ENCODE measurements around the gene IL23A. TPM values are rescaled to one million over a fixed set of nuclear protein-coding genes. Genes with fewer than 3 reads are reported as not detected.

IL23A gene
- polyA plus RNA-seq, 1 of the 3 experiments (the other 2 are of a cell fraction): 0.46 TPM

DNA sequence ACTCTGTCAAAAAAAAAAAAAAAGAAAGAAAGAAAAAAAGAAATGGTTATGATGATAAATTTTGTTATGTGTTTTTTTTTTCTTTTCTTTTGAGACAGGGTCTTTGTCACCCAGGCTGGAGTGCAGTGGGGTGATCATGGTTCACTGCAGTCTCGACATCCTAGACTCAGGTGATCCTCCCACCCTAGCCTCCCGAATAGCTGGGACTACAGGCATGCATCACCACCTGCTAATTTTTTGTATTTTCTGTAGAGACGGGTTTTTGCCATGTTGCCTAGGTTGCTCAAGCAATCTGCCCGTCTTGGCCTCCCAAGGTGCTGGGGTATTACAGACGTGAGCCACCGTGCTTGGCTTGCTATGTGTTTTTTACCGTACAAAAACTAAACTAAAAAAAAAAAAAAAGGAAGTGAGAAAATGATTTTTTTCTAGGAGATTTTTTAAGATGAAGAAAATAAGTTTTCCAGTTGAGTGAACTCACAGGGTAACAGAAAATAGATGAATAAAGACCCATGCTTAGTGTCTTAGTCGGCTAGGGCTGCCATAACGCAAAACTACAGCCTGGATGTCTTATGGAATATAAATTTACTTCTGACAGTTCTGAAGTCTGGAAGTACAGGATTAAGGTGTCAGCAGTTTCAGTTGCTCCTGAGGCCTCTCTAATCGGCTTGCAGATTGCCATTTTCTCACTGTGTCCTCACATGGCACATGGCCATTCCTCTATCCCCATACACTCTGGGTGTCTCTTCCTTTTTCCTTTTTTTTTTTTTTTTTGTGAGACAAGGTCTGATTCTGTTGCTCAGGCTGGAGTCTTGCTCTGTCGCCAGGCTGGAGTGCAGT is 37.1 kb downstream of the IL23A start:
- Histone ChIP-seq H2AFZ (ENCODE audit: low read depth) (no peak overlapping the region), H3K4me3 (ENCODE audit: low read depth in 2 of 2, low read length in 1 of 2) (no peak overlapping the region), H3K27me3 (ENCODE audit: insufficient read depth) (no peaks in the 10 kb centered on the region), H3K79me2 (ENCODE audit: insufficient read depth) (no peaks in the 10 kb centered on the region), H3K36me3 (replicated peaks in 1 of 2; ENCODE audit: control insufficient read depth in 1 of 2, insufficient read depth in 2 of 2, low read length in 1 of 2) (no peaks in the 10 kb centered on the region), H3K27ac (ENCODE audit: low read depth in 2 of 2, low read length in 1 of 2) (no peak overlapping the region), H3K4me1 (ENCODE audit: control insufficient read depth in 1 of 2, insufficient read depth in 2 of 2, low read depth in 1 of 2, low read length in 1 of 2) (no peaks in the 10 kb centered on the region), H3K4me2 (no peak overlapping the region), H3K9me2 (no peaks in the 10 kb centered on the region), H3K9ac (no peak overlapping the region), H3K9me3 (peaks cover 8% of the 10 kb centered on the region; the same call in 1 of the 2 replicates), H3F3A (replicated peaks; ENCODE audit: insufficient read depth) (no peaks in the 10 kb centered on the region), H4K20me1 (ENCODE audit: insufficient read depth) (no peaks in the 10 kb centered on the region)
- CTCF ChIA-PET: no interaction called here
- WGBS (ENCODE audit: low lambda C conversion rate): 60% methylated on average over 11 of the region's 11 CpGs
- DNase-seq: no peak
- TF ChIP-seq EP300 (IDR thresholded peaks at IDR 0.05; ENCODE audit: borderline replicate concordance in 1 of 2, low read depth in 1 of 2, low read length in 1 of 2) (no peak), MEF2A (IDR thresholded peaks at IDR 0.05; ENCODE audit: borderline replicate concordance, low read depth) (no peak), FOXJ3 (CRISPR knock-in tag; IDR thresholded peaks at IDR 0.05) (no peak), TEAD4 (IDR thresholded peaks at IDR 0.05; ENCODE audit: borderline replicate concordance, insufficient read depth) (no peak), USF1 (IDR thresholded peaks at IDR 0.05; ENCODE audit: borderline replicate concordance, low read depth) (no peak), CHD2 (IDR thresholded peaks at IDR 0.05; ENCODE audit: low read length, partially characterized antibody) (no peak), YY1 (IDR thresholded peaks at IDR 0.05; ENCODE audit: low read depth) (no peak), ZBTB33 (IDR thresholded peaks at IDR 0.05; ENCODE audit: borderline replicate concordance, low read depth) (no peak), FOXM1 (IDR thresholded peaks at IDR 0.05; ENCODE audit: low read depth) (no peak), GATA2 (CRISPR knock-in tag; IDR thresholded peaks at IDR 0.05) (no peak), SMC3 (IDR thresholded peaks at IDR 0.05; ENCODE audit: low read depth, low read length) (no peak), JUND (IDR thresholded peaks at IDR 0.05) (no peak), GABPA (IDR thresholded peaks at IDR 0.05; ENCODE audit: low read depth) (no peak), NFIC (IDR thresholded peaks at IDR 0.05; ENCODE audit: borderline replicate concordance) (no peak), RAD21 (IDR thresholded peaks at IDR 0.05; ENCODE audit: low read length) (no peak), ELF1 (IDR thresholded peaks at IDR 0.05) (no peak)
- TF ChIP-seq, protein P1, sequence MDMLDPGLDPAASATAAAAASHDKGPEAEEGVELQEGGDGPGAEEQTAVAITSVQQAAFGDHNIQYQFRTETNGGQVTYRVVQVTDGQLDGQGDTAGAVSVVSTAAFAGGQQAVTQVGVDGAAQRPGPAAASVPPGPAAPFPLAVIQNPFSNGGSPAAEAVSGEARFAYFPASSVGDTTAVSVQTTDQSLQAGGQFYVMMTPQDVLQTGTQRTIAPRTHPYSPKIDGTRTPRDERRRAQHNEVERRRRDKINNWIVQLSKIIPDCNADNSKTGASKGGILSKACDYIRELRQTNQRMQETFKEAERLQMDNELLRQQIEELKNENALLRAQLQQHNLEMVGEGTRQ (IDR thresholded peaks at IDR 0.05; ENCODE audit: borderline replicate concordance, low read depth, low read length): no peak
- POLR2A ChIA-PET: no interaction called here

Measured in SK-N-SH (cell line).